ENCODE results near the gene RAP1GAP2.
"Not testable (repeated sequence)": the region's sequence is repeated elsewhere in the genome, so short reads cannot be mapped to it uniquely, and the experiment has no call there.

Gene RAP1GAP2

GRCh38 chr17:2796164-2797125 lies at the start of gene RAP1GAP2:
TSS of gene RAP1GAP2 (plus strand) at chr17:2796438. CDS start at chr17:2796528, 90 bp downstream.
- DNase-seq (ENCODE audit: extremely low read depth in 1 of 2, low read depth in 1 of 2): peak; percentile 18 to 38

GRCh38 chr17:2749058-2749783 lies 47.0 kb upstream of the RAP1GAP2 start, which contains the start of gene CCDC92B:
TSS of gene CCDC92B (minus strand) at chr17:2749652. CDS start at chr17:2735145, 14,507 bp downstream.
- DNase-seq (ENCODE audit: extremely low read depth in 1 of 2, low read depth in 1 of 2): no peak

GRCh38 chr17:2749784-2750181 lies 46.5 kb upstream of the RAP1GAP2 start:
- DNase-seq (ENCODE audit: extremely low read depth in 1 of 2, low read depth in 1 of 2): peak; percentile 24 to 59

- no peak for DNase-seq (ENCODE audit: extremely low read depth in 1 of 2, low read depth in 1 of 2)
Observed at GRCh38 chr17:2750721-2751120, 45.5 kb upstream of the RAP1GAP2 start.

- DNase-seq (ENCODE audit: extremely low read depth in 1 of 2, low read depth in 1 of 2): no peak
Observed at GRCh38 chr17:2751491-2751890, 44.7 kb upstream of the RAP1GAP2 start.

- no peak for DNase-seq (ENCODE audit: extremely low read depth in 1 of 2, low read depth in 1 of 2)
Observed at GRCh38 chr17:2755891-2756724, 40.1 kb upstream of the RAP1GAP2 start.

GRCh38 chr17:2758870-2759269 lies 37.4 kb upstream of the RAP1GAP2 start:
- DNase-seq (ENCODE audit: extremely low read depth in 1 of 2, low read depth in 1 of 2): no peak

GRCh38 chr17:2770129-2770528 lies 26.1 kb upstream of the RAP1GAP2 start:
- no peak for DNase-seq (ENCODE audit: extremely low read depth in 1 of 2, low read depth in 1 of 2)

GRCh38 chr17:2775206-2775605 lies 21.0 kb upstream of the RAP1GAP2 start:
- DNase-seq (ENCODE audit: extremely low read depth in 1 of 2, low read depth in 1 of 2): no peak

- DNase-seq (ENCODE audit: extremely low read depth in 1 of 2, low read depth in 1 of 2): no peak
Observed at GRCh38 chr17:2776589-2777241, 19.5 kb upstream of the RAP1GAP2 start.

- DNase-seq (ENCODE audit: extremely low read depth in 1 of 2, low read depth in 1 of 2): no peak
Observed at GRCh38 chr17:2777242-2777867, 18.9 kb upstream of the RAP1GAP2 start.

- DNase-seq (ENCODE audit: extremely low read depth in 1 of 2, low read depth in 1 of 2): no peak
Observed at GRCh38 chr17:2778489-2778888, 17.7 kb upstream of the RAP1GAP2 start.

GRCh38 chr17:2779545-2779944 lies 16.7 kb upstream of the RAP1GAP2 start:
- DNase-seq (ENCODE audit: extremely low read depth in 1 of 2, low read depth in 1 of 2): no peak

- DNase-seq (ENCODE audit: extremely low read depth in 1 of 2, low read depth in 1 of 2): no peak
Observed at GRCh38 chr17:2780256-2780655, 16.0 kb upstream of the RAP1GAP2 start.

GRCh38 chr17:2780931-2781454 lies 15.2 kb upstream of the RAP1GAP2 start:
- no peak for DNase-seq (ENCODE audit: extremely low read depth in 1 of 2, low read depth in 1 of 2)

GRCh38 chr17:2781598-2781997 lies 14.6 kb upstream of the RAP1GAP2 start:
- DNase-seq (ENCODE audit: extremely low read depth in 1 of 2, low read depth in 1 of 2): not testable (repeated sequence)

- DNase-seq (ENCODE audit: extremely low read depth in 1 of 2, low read depth in 1 of 2): no peak
Observed at GRCh38 chr17:2782055-2782454, 14.2 kb upstream of the RAP1GAP2 start.

- DNase-seq (ENCODE audit: extremely low read depth in 1 of 2, low read depth in 1 of 2): no peak
Observed at GRCh38 chr17:2783310-2784030, 12.8 kb upstream of the RAP1GAP2 start.

GRCh38 chr17:2784864-2785263 lies 11.4 kb upstream of the RAP1GAP2 start:
- DNase-seq (ENCODE audit: extremely low read depth in 1 of 2, low read depth in 1 of 2): no peak

Data from stimulated activated CD8-positive, alpha-beta memory T cell treated with anti-CD3 and anti-CD28 coated beads, Interleukin-7, amount 100 ng/mL, for 48 hours (primary cell).